Ishikawa (cell line): ENCODE measurements around the gene FAM210A.

ENCODE experiments used
- CEBPB ChIP-seq: IDR thresholded peaks from 2 replicates; pipeline ENCODE4 v1.6.1; 2012
- CREB1 ChIP-seq: IDR thresholded peaks from 2 replicates; pipeline ENCODE4 v1.6.1; 2012; ENCODE audit warnings: low read depth
- EGR1 ChIP-seq: IDR thresholded peaks from 2 replicates; pipeline ENCODE4 v1.6.1; 2012
- EP300 ChIP-seq: IDR thresholded peaks from 2 replicates; pipeline ENCODE4 v1.6.1; 2012; ENCODE audit warnings: borderline replicate concordance
- FOXM1 ChIP-seq: IDR thresholded peaks from 2 replicates; pipeline ENCODE4 v1.6.1; 2012; ENCODE audit warnings: low read depth, borderline replicate concordance
- NFIC ChIP-seq: IDR thresholded peaks from 2 replicates; pipeline ENCODE4 v1.6.1; 2012
- RAD21 ChIP-seq: IDR thresholded peaks from 2 replicates; pipeline ENCODE4 v1.6.1; 2012; ENCODE audit warnings: low read depth
- TAF1 ChIP-seq: IDR thresholded peaks from 2 replicates; pipeline ENCODE4 v1.6.1; 2012; ENCODE audit warnings: low read depth, mild to moderate bottlenecking
- TCF12 ChIP-seq: IDR thresholded peaks from 2 replicates; pipeline ENCODE4 v1.6.1; 2012; ENCODE audit warnings: low read depth
- TEAD4 ChIP-seq: IDR thresholded peaks from 2 replicates; pipeline ENCODE4 v1.6.1; 2012
- YY1 ChIP-seq: IDR thresholded peaks from 2 replicates; pipeline ENCODE4 v1.6.1; 2012; ENCODE audit warnings: low read depth
- ZBTB7A ChIP-seq: IDR thresholded peaks from 2 replicates; pipeline ENCODE4 v1.6.1; 2012; ENCODE audit warnings: low read depth
- TF ChIP-seq, protein P1 (sequence below): IDR thresholded peaks from 2 replicates; pipeline ENCODE4 v1.6.1; 2012
- TF ChIP-seq, protein P2 (sequence below): IDR thresholded peaks from 2 replicates; pipeline ENCODE4 v1.6.1; 2012; ENCODE audit warnings: low read depth, mild to moderate bottlenecking
- TF ChIP-seq, protein P3 (sequence below): IDR thresholded peaks from 2 replicates; pipeline ENCODE4 v1.6.1; 2012

Gene FAM210A, protein sequence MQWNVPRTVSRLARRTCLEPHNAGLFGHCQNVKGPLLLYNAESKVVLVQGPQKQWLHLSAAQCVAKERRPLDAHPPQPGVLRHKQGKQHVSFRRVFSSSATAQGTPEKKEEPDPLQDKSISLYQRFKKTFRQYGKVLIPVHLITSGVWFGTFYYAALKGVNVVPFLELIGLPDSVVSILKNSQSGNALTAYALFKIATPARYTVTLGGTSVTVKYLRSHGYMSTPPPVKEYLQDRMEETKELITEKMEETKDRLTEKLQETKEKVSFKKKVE

DNA sequence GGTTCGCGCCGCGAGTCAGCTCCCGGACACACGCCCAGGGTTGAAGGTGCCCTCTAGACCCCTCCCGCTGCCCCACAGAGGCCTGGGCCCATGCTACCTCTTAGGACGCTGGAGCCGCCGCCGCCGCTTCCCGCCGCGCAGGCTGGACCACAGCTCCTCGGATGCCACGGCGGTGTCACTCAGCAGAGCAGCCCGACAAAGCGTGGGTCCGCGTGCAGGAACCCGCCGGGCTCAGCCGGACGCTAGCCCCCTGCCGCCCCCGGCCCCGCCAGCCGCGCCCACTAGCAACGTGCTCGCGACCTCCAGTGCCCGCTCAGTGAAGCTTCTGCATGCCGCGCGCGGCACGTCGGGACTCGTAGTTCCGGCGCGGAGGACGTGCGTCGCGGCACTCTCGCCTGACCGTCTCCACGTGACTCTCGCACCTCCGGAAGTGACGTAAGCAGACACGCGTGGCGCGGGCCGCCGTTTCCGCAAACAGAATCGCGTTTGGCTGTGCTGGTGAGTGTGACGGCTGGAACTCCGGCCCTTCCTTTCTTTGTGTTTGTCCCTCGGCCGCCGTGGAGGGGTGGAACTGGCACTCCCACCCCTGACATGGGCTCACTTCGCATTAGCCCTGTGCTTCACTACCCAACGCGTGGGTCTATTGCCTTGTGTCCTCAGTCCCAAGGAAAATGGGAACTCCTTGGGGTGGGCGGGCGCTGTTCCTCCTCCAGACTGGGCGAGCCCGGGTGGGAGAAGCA lies at the start of gene FAM210A, which contains the start of gene RNMT:
Gene FAM210A, minus strand, starts transcription at position 327 of the 740 bp plus-strand sequence. CDS start 44,481 bp downstream, outside the sequence.
Gene RNMT, plus strand, starts transcription at position 442 of the 740 bp plus-strand sequence. CDS start 4,845 bp downstream, outside the sequence.
- peak; percentile 90 for TF ChIP-seq CREB1
- TF ChIP-seq RAD21, result no peak; the same call in 1 of the 2 replicates
- TF ChIP-seq CEBPB, result no peak
- peak; percentile 96 for TF ChIP-seq ZBTB7A
- peak; percentile 50 for TF ChIP-seq TAF1
- TF ChIP-seq TEAD4, result peak; percentile 32; the same call in 1 of the 2 replicates
- TF ChIP-seq, protein P1, sequence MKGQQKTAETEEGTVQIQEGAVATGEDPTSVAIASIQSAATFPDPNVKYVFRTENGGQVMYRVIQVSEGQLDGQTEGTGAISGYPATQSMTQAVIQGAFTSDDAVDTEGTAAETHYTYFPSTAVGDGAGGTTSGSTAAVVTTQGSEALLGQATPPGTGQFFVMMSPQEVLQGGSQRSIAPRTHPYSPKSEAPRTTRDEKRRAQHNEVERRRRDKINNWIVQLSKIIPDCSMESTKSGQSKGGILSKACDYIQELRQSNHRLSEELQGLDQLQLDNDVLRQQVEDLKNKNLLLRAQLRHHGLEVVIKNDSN, result peak; percentile 100
- TF ChIP-seq TCF12, result peak; percentile 52
- TF ChIP-seq, protein P2, sequence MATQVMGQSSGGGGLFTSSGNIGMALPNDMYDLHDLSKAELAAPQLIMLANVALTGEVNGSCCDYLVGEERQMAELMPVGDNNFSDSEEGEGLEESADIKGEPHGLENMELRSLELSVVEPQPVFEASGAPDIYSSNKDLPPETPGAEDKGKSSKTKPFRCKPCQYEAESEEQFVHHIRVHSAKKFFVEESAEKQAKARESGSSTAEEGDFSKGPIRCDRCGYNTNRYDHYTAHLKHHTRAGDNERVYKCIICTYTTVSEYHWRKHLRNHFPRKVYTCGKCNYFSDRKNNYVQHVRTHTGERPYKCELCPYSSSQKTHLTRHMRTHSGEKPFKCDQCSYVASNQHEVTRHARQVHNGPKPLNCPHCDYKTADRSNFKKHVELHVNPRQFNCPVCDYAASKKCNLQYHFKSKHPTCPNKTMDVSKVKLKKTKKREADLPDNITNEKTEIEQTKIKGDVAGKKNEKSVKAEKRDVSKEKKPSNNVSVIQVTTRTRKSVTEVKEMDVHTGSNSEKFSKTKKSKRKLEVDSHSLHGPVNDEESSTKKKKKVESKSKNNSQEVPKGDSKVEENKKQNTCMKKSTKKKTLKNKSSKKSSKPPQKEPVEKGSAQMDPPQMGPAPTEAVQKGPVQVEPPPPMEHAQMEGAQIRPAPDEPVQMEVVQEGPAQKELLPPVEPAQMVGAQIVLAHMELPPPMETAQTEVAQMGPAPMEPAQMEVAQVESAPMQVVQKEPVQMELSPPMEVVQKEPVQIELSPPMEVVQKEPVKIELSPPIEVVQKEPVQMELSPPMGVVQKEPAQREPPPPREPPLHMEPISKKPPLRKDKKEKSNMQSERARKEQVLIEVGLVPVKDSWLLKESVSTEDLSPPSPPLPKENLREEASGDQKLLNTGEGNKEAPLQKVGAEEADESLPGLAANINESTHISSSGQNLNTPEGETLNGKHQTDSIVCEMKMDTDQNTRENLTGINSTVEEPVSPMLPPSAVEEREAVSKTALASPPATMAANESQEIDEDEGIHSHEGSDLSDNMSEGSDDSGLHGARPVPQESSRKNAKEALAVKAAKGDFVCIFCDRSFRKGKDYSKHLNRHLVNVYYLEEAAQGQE, result no peak
- TF ChIP-seq, protein P3, sequence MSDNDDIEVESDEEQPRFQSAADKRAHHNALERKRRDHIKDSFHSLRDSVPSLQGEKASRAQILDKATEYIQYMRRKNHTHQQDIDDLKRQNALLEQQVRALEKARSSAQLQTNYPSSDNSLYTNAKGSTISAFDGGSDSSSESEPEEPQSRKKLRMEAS, result peak; percentile 98
- TF ChIP-seq FOXM1, result no peak
- 0 out of 2 replicates have a peak, but pooled peaks have one; percentile 9 for TF ChIP-seq NFIC
- 0 out of 2 replicates have a peak, but pooled peaks have one; percentile 12 for TF ChIP-seq EGR1
- TF ChIP-seq EP300, result no peak; the same call in 1 of the 2 replicates
- TF ChIP-seq YY1, result peak; percentile 43; the same call in 1 of the 2 replicates

DNA sequence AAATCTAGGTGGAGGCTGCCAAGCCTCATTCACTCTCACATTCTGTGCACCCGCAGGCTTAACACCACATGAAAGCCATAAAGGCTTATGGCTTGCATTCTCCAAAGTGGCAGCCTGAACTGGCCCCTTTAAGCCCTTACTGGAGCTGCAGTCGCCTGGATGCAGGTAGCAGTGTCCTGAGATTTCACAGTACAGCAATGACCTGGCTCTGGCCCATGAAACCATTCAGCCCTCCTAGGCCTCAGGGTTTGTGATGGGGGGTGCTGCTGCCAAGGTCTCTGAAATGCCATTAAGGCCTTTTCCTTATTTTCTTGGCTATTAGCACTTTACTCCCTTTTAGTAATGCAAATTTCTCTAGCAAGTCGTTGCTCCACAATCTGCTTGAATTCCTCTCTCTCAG lies 48.7 kb upstream of the FAM210A start:
- TF ChIP-seq EGR1, result no peak
- no peak for TF ChIP-seq CREB1
- no peak for TF ChIP-seq RAD21
- TF ChIP-seq NFIC, result no peak

DNA sequence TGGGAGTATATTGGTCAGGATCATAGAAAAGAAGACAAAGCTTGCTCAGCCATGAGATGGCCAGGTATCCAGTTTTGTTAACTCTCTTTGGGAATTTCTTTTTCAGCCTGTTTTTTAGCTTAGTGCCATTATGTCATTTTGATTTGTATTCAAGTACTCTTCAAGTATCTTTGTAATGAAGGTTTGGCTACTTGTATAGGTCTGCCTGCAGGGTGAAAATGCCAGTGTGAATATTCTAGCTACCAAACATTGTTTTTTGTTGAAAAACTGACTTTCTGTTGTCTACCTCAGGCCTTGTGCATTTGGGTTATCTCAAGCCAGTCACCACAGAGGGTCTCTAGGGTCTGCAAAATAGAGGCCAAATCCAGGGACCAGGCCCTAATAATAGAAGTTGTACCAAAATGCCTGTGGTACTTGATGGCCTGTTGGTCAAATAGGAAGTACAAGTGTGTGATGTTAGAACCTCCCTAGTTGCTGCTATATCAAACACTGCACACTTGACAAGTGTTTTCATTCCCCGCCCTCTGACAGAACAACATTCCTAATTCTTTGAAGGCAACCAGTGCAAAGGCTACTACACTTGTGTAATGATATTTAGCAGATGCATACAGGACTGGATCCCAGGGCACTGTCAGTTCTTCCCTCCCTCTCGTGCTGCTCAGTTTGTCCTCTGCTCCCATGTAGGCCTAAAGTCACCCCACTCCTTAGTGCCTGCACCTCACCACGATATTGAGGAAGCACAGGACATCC lies 36.5 kb upstream of the FAM210A start:
- no peak for TF ChIP-seq TEAD4
- TF ChIP-seq EP300, result no peak
- TF ChIP-seq, protein P1, result no peak
- TF ChIP-seq, protein P2, result no peak
- TF ChIP-seq CREB1, result no peak
- TF ChIP-seq RAD21, result no peak
- TF ChIP-seq NFIC, result no peak
- no peak for TF ChIP-seq ZBTB7A
- TF ChIP-seq EGR1, result no peak
- TF ChIP-seq TCF12, result no peak
- TF ChIP-seq TAF1, result no peak
- no peak for TF ChIP-seq YY1
- no peak for TF ChIP-seq CEBPB
- no peak for TF ChIP-seq FOXM1
- TF ChIP-seq, protein P3, result no peak

DNA sequence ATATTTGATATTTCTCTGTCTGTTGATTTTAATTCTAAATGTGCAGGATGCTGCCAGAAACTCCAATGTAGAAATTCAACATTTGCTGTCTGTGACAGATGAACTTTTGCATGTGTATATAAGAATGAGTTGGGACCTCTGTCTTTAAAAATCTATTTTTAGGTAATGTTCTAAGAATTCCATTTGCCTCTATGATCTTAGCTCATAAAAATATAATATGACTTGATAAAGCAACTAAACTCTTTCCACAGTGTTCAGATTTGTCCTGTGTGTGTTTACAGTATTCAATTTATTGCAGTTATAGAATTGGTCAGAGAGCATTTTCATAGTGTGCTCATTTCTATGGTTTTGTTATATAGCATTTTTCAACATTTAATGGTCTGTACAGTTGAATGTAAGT lies 33.7 kb upstream of the FAM210A start:
- TF ChIP-seq EGR1 (no peak), ZBTB7A (no peak), RAD21 (no peak), CEBPB (no peak), NFIC (no peak), YY1 (no peak), TCF12 (no peak), TEAD4 (no peak), FOXM1 (no peak), CREB1 (no peak), EP300 (no peak), TAF1 (no peak)
- TF ChIP-seq, protein P1, result no peak
- TF ChIP-seq, protein P2, result no peak
- TF ChIP-seq, protein P3, result no peak
